ENCODE results near the gene ARFRP1.
A peak's percentile ranks its signal among the peaks of the same experiment; 100 is the strongest.

The ARFRP1 gene

GRCh38 chr20:63707558-63708300 is at the start of gene ARFRP1, which contains the start of gene ZGPAT:
TSS of gene ARFRP1 (minus strand) at chr20:63707976. CDS start at chr20:63707091, 885 bp downstream.
TSS of gene ZGPAT (plus strand) at chr20:63708039. CDS start at chr20:63708581, 542 bp downstream.
- peak; percentile 60 for DNase-seq (ENCODE audit: low read depth)

GRCh38 chr20:63756648-63756991 is 48.8 kb upstream of the ARFRP1 start:
- DNase-seq (ENCODE audit: low read depth): no peak

GRCh38 chr20:63755933-63756647 is 48.3 kb upstream of the ARFRP1 start:
- DNase-seq (ENCODE audit: low read depth): no peak

GRCh38 chr20:63754008-63754407 is 46.2 kb upstream of the ARFRP1 start:
- no peak for DNase-seq (ENCODE audit: low read depth)

GRCh38 chr20:63753381-63753780 is 45.6 kb upstream of the ARFRP1 start:
- no peak for DNase-seq (ENCODE audit: low read depth)

- no peak for DNase-seq (ENCODE audit: low read depth)
These were observed 44.8 kb upstream of the ARFRP1 start for GRCh38 chr20:63752411-63753101.

- no peak for DNase-seq (ENCODE audit: low read depth)
These were observed 43.9 kb upstream of the ARFRP1 start for GRCh38 chr20:63751471-63752271.

- no peak for DNase-seq (ENCODE audit: low read depth)
These were observed 43.2 kb upstream of the ARFRP1 start for GRCh38 chr20:63750807-63751470.

GRCh38 chr20:63749597-63750508 is 42.1 kb upstream of the ARFRP1 start:
- DNase-seq (ENCODE audit: low read depth): no peak

GRCh38 chr20:63748934-63749270 is 41.1 kb upstream of the ARFRP1 start:
- DNase-seq (ENCODE audit: low read depth): no peak

- no peak for DNase-seq (ENCODE audit: low read depth)
These were observed 40.5 kb upstream of the ARFRP1 start for GRCh38 chr20:63748070-63748933.

- DNase-seq (ENCODE audit: low read depth): no peak
These were observed 39.9 kb upstream of the ARFRP1 start for GRCh38 chr20:63747622-63748069.

- DNase-seq (ENCODE audit: low read depth): no peak
These were observed 39.1 kb upstream of the ARFRP1 start for GRCh38 chr20:63746751-63747315.

- DNase-seq (ENCODE audit: low read depth): no peak
These were observed 38.4 kb upstream of the ARFRP1 start for GRCh38 chr20:63745961-63746731.

- no peak for DNase-seq (ENCODE audit: low read depth)
These were observed 37.6 kb upstream of the ARFRP1 start for GRCh38 chr20:63745424-63745805.

GRCh38 chr20:63744574-63745423 is 37.0 kb upstream of the ARFRP1 start:
- no peak for DNase-seq (ENCODE audit: low read depth)

- no peak for DNase-seq (ENCODE audit: low read depth)
These were observed 36.4 kb upstream of the ARFRP1 start for GRCh38 chr20:63744158-63744557.

All from GM04504 (cell line).